HEK293 (cell line): ENCODE results near the gene CDH10.

ENCODE experiments used
- BCL11B ChIP-seq: fragments of 450-650 bp; formaldehyde crosslinking; IDR thresholded peaks from 2 replicates; pipeline ENCODE4 v1.5.1; 2016; ENCODE audit warnings: low read depth, missing biosample characterization, missing genetic modification characterization
- KLF10 ChIP-seq: fragments of 450-650 bp; IDR thresholded peaks from 2 replicates; pipeline ENCODE4 v1.5.1; 2018; ENCODE audit warnings: missing biosample characterization, mild to moderate bottlenecking, missing genetic modification characterization
- KLF9 ChIP-seq: fragments of 450-650 bp; formaldehyde crosslinking; IDR thresholded peaks from 2 replicates; pipeline ENCODE4 v1.5.1; 2016; ENCODE audit warnings: missing biosample characterization, missing genetic modification characterization, low read depth
- REST ChIP-seq: fragments of 450-650 bp; formaldehyde crosslinking; IDR thresholded peaks from 2 replicates; pipeline ENCODE4 v1.5.1; 2016; ENCODE audit warnings: missing biosample characterization, missing genetic modification characterization
- TRIM28 ChIP-seq: IDR thresholded peaks from 2 replicates; pipeline ENCODE4 v1.6.1; 2011; ENCODE audit warnings: low read length, control low read depth, borderline replicate concordance
- ZBTB21 ChIP-seq: fragments of 450-650 bp; formaldehyde crosslinking; IDR thresholded peaks from 2 replicates; pipeline ENCODE4 v1.5.1; 2017; ENCODE audit warnings: missing biosample characterization, missing genetic modification characterization
- ZFP69B ChIP-seq: fragments of 450-650 bp; formaldehyde crosslinking; IDR thresholded peaks from 2 replicates; pipeline ENCODE4 v1.5.1; 2016; ENCODE audit warnings: missing biosample characterization, missing genetic modification characterization
- ZNF335 ChIP-seq: fragments of 450-650 bp; formaldehyde crosslinking; conservative IDR thresholded peaks from 2 replicates; pipeline ENCODE4 v1.5.1; 2016; ENCODE audit warnings: missing biosample characterization, missing genetic modification characterization
- ZNF549 ChIP-seq: fragments of 450-650 bp; IDR thresholded peaks from 2 replicates; pipeline ENCODE4 v1.5.1; 2018; ENCODE audit warnings: missing biosample characterization, missing genetic modification characterization, mild to moderate bottlenecking, inconsistent platforms, moderate library complexity
- ZNF623 ChIP-seq: fragments of 450-650 bp; formaldehyde crosslinking; IDR thresholded peaks from 2 replicates; pipeline ENCODE4 v1.5.1; 2016; ENCODE audit warnings: missing biosample characterization, missing genetic modification characterization
- ZNF776 ChIP-seq: fragments of 450-650 bp; formaldehyde crosslinking; IDR thresholded peaks from 2 replicates; pipeline ENCODE4 v1.5.0; 2017; ENCODE audit warnings: missing biosample characterization, missing genetic modification characterization, borderline replicate concordance
- TF ChIP-seq, protein P1 (sequence below): fragments of 450-650 bp; formaldehyde crosslinking; IDR thresholded peaks from 2 replicates; pipeline ENCODE4 v1.5.1; 2016; ENCODE audit warnings: missing biosample characterization, missing genetic modification characterization
- TF ChIP-seq, protein P2 (sequence below): fragments of 450-650 bp; formaldehyde crosslinking; IDR thresholded peaks from 2 replicates; pipeline ENCODE4 v1.5.1; 2016; ENCODE audit warnings: missing biosample characterization, missing genetic modification characterization, low read depth
- TF ChIP-seq, protein P3 (sequence below): fragments of 450-650 bp; formaldehyde crosslinking; IDR thresholded peaks from 2 replicates; pipeline ENCODE4 v1.5.1; 2016; ENCODE audit warnings: missing biosample characterization, missing genetic modification characterization

DNA sequence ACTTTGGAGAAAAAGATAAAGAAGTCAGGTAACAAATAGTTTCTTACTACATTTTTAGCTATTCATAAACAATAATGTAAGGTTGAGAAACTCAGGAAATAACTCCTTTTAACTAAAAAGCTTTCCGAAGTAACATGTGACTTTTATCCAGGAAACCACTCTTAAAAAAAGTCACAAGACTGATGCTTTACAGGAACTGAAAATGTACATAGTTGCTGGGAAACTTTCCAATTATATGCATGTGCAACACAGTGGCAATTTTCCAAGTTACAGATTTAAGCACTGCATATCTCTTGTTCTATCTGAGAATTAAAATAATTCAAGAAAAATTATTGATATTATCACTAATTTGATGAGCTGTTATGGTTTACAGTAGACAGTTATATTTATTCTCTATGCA lies 105.2 kb downstream of the CDH10 start:
- TF ChIP-seq BCL11B (tag by site-specific recombination) (no peak), TRIM28 (no peak), ZBTB21 (tag by site-specific recombination) (no peak), ZNF776 (tag by site-specific recombination) (no peak), KLF9 (tag by site-specific recombination) (no peak), ZNF549 (tag by site-specific recombination) (no peak), REST (tag by site-specific recombination) (no peak), KLF10 (tag by site-specific recombination) (no peak), ZFP69B (tag by site-specific recombination) (no peak), ZNF335 (no peak), ZNF623 (no peak)
- TF ChIP-seq, protein P1, sequence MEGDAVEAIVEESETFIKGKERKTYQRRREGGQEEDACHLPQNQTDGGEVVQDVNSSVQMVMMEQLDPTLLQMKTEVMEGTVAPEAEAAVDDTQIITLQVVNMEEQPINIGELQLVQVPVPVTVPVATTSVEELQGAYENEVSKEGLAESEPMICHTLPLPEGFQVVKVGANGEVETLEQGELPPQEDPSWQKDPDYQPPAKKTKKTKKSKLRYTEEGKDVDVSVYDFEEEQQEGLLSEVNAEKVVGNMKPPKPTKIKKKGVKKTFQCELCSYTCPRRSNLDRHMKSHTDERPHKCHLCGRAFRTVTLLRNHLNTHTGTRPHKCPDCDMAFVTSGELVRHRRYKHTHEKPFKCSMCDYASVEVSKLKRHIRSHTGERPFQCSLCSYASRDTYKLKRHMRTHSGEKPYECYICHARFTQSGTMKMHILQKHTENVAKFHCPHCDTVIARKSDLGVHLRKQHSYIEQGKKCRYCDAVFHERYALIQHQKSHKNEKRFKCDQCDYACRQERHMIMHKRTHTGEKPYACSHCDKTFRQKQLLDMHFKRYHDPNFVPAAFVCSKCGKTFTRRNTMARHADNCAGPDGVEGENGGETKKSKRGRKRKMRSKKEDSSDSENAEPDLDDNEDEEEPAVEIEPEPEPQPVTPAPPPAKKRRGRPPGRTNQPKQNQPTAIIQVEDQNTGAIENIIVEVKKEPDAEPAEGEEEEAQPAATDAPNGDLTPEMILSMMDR = no peak
- TF ChIP-seq, protein P2, sequence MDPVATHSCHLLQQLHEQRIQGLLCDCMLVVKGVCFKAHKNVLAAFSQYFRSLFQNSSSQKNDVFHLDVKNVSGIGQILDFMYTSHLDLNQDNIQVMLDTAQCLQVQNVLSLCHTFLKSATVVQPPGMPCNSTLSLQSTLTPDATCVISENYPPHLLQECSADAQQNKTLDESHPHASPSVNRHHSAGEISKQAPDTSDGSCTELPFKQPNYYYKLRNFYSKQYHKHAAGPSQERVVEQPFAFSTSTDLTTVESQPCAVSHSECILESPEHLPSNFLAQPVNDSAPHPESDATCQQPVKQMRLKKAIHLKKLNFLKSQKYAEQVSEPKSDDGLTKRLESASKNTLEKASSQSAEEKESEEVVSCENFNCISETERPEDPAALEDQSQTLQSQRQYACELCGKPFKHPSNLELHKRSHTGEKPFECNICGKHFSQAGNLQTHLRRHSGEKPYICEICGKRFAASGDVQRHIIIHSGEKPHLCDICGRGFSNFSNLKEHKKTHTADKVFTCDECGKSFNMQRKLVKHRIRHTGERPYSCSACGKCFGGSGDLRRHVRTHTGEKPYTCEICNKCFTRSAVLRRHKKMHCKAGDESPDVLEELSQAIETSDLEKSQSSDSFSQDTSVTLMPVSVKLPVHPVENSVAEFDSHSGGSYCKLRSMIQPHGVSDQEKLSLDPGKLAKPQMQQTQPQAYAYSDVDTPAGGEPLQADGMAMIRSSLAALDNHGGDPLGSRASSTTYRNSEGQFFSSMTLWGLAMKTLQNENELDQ (tag by site-specific recombination) = no peak
- TF ChIP-seq, protein P3, sequence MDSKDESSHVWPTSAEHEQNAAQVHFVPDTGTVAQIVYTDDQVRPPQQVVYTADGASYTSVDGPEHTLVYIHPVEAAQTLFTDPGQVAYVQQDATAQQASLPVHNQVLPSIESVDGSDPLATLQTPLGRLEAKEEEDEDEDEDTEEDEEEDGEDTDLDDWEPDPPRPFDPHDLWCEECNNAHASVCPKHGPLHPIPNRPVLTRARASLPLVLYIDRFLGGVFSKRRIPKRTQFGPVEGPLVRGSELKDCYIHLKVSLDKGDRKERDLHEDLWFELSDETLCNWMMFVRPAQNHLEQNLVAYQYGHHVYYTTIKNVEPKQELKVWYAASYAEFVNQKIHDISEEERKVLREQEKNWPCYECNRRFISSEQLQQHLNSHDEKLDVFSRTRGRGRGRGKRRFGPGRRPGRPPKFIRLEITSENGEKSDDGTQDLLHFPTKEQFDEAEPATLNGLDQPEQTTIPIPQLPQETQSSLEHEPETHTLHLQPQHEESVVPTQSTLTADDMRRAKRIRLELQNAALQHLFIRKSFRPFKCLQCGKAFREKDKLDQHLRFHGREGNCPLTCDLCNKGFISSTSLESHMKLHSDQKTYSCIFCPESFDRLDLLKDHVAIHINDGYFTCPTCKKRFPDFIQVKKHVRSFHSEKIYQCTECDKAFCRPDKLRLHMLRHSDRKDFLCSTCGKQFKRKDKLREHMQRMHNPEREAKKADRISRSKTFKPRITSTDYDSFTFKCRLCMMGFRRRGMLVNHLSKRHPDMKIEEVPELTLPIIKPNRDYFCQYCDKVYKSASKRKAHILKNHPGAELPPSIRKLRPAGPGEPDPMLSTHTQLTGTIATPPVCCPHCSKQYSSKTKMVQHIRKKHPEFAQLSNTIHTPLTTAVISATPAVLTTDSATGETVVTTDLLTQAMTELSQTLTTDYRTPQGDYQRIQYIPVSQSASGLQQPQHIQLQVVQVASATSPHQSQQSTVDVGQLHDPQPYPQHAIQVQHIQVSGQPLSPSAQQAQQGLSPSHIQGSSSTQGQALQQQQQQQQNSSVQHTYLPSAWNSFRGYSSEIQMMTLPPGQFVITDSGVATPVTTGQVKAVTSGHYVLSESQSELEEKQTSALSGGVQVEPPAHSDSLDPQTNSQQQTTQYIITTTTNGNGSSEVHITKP (tag by site-specific recombination) = no peak
